Measurements from ENCODE around the gene INO80D. TPM values are rescaled to one million over a fixed set of nuclear protein-coding genes. Genes with fewer than 3 reads are reported as not detected.
A peak's percentile ranks its signal among the peaks of the same experiment; 100 is the strongest.

Gene INO80D
- polyA plus RNA-seq, 3 donors from 2014 or later, result 6.7 to 13.4 (median 7.7) TPM

DNA sequence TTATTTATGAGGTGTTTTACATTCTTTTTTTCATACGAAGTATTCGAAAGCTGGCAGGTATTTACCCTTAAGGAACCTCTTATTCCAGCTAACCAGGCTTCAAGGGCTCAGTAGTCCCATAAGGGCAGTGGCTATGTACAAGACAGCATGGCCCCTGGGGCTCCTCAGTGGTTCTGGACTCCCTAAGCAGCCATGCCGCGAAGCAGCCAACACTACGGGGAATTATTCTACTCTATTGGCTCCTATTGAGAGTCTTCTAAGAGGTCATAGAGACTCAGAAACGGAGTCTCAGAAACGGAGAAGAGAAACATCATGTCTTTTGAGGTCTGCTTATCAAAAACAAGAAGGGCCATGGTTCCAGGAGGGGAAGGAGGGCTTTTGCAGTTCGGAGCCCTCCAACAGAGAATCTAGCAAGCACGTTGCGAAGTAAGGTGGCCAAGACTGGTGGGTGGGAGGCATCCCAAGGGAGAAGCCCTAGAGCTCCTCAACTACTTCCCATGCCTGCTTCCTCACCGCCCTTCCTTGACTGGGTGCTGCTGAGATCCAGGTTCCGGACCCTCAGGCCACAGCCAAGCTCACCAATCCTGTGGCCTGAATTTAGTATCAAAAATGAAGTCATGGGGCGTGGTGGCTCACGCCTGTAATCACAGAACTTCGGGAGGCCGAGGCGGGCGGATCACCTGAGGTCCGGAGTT, 109.7 kb downstream of the INO80D start:
- Mint-ChIP-seq H3K27ac (no peak overlapping the region), H3K4me1 (no peaks in the 10 kb centered on the region), H3K27me3 (ENCODE audit: low read depth in 3 of 3) (peaks cover 2 to 8% (median 2%) of the 10 kb centered on the region in 3 donors), H3K9me3 (no peaks in the 10 kb centered on the region), H3K4me3 (no peak overlapping the region), H3K36me3 (peaks cover 0 to 7% (median 4%) of the 10 kb centered on the region in 3 donors)
- no peak for DNase-seq

DNA sequence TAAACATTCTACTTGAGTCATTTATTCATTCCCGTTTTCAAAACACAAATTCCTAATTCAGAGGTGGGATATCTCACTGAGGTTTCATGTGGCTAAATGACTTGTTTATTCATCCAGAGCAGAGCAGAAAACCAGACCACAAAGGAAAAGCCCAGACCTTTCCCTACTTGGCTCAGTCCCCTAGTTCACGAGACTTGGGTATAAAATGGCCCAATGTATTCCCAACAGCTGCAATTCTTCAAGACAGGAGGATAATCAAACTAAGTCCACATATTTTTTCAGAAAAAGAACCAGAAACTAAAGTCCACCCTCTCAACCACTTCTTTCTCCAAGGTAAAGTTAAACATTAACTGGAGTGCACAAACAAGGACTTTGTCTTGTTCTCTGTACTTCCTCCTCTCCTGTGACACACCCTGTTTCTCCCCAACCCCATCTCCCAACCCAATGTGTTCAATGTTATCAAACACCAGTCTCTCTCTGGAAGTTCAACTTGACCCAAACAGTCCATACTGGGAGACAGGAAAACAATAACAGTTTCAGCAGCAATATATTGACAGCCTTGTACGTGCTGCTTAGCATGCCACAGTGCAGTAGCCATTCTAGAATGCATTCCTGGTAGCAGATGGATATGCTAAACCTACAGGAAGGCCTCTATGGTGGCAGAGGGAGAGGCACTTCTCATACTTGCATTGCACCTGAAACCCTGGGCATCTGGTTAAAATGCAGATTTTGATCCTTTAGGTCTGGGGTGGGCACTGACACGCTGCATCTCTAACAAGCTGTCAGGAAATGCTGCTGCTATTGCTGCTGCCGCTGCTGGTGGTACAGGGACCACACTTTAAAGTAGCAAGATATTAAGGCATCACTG, 110.7 kb downstream of the INO80D start:
- Mint-ChIP-seq H3K27ac (no peak overlapping the region), H3K4me1 (no peaks in the 10 kb centered on the region), H3K27me3 (ENCODE audit: low read depth in 3 of 3) (peaks cover 2 to 8% (median 2%) of the 10 kb centered on the region in 3 donors), H3K9me3 (no peaks in the 10 kb centered on the region), H3K4me3 (no peak overlapping the region), H3K36me3 (peaks cover 0 to 7% (median 4%) of the 10 kb centered on the region in 3 donors)
- no peak for DNase-seq

DNA sequence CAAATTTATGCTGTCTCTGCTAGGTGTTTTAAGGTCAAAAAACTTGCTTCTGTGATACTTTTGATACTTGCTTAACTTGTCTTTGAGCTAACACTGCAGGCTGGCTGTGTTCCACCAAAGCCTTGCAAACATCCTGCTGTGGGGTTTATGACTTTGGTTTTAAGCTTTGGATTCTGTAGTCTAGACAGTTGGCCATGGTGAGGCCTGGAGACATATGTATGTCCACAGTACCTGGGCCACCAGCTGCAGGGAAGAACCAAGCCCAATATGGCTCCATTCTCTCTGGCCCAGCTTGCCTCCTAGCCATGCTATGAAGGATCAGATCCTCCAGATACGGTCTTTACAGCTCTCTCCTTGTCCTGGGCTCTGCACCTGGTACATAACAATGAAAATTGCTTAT, 113.9 kb downstream of the INO80D start:
- DNase-seq, result no peak
- no peaks in the 10 kb centered on the region for H3K9me3 Mint-ChIP-seq
- no peak overlapping the region for H3K4me3 Mint-ChIP-seq
- H3K36me3 Mint-ChIP-seq, result no peaks in the 10 kb centered on the region
- H3K27ac Mint-ChIP-seq, result no peak overlapping the region
- no peaks in the 10 kb centered on the region for H3K4me1 Mint-ChIP-seq
- H3K27me3 Mint-ChIP-seq (ENCODE audit: low read depth in 3 of 3), result peaks cover 3 to 11% (median 3%) of the 10 kb centered on the region in 3 donors

DNA sequence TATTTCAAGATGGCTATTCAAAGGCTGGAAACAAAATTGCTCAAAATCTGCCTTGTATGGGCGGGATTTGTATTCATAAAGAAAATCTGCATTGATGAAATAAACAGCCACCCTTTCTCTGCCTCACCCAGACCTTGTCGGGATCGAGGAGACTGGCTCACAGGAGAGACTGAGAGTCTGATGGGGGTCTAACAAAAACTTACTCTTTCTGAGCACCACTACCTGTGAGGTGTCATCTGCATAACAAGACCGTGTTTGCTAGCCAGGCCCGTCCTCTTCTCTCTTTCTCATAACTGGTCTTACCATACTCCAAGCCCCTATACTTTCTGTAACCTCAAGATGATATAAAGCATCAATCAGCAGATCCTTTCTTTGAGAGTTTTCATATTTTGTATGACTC, 115.6 kb downstream of the INO80D start:
- H3K27me3 Mint-ChIP-seq (ENCODE audit: low read depth in 3 of 3), result peaks cover 6 to 12% (median 7%) of the 10 kb centered on the region in 3 donors
- H3K9me3 Mint-ChIP-seq, result no peaks in the 10 kb centered on the region
- H3K27ac Mint-ChIP-seq, result no peak overlapping the region
- no peak for DNase-seq
- no peak overlapping the region for H3K4me3 Mint-ChIP-seq
- H3K36me3 Mint-ChIP-seq, result no peaks in the 10 kb centered on the region
- no peaks in the 10 kb centered on the region for H3K4me1 Mint-ChIP-seq

DNA sequence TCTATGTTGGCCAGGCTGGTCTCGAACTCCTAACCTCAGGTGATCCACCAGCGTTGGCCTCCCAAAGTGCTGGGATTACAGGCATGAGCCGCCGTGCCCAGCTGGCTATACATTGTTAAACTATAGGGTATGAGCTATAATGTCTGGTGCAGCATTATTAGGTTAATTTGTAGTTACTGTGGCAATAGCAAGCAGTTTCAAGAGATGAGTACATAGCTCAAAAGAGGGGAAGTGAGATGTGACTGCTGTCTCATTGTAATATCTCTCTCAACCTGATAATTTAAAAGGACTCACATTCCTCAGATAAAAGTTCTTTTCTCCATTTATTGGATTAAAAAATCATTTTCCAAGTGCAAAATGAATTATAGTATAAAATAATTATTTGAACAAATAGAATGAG, 116.4 kb downstream of the INO80D start:
- Mint-ChIP-seq H3K36me3 (no peaks in the 10 kb centered on the region), H3K9me3 (no peaks in the 10 kb centered on the region), H3K27me3 (ENCODE audit: low read depth in 3 of 3) (peaks cover 6 to 10% (median 9%) of the 10 kb centered on the region in 3 donors), H3K4me3 (no peak overlapping the region), H3K27ac (no peak overlapping the region), H3K4me1 (no peaks in the 10 kb centered on the region)
- no peak for DNase-seq

DNA sequence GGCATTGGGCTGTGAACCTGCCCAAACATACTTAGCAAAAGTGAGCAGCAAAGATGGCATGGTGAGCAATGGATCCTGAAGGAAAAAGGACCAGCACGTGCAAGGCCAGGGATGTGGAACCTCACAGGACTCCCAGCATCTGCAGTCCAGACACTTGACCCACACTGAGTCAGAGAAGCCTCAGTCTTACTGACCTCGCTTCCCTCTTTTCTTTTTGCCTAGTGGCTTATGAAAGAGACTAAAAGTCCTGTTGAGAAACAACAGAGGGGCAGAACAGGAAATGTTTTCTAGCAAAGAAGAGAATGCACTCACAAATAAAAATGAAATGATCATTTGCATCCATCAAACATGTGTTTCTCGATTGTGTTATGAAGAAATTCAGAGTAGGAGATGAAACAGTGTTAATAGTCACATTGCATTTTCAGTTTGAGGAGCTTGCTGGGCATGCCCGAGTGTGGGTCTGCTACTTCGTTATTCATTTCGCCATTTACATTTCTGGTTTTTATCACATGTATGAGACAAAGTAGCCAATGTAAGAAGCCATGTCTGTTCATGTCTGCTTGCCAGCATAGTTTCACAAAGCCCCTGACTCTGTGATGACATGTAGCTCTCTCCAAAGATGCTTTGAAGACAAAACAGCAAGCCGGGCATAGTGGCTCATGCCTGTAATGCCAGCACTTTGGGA, 118.4 kb downstream of the INO80D start:
- no peak for DNase-seq
- Mint-ChIP-seq H3K4me1 (no peaks in the 10 kb centered on the region), H3K27ac (no peak overlapping the region), H3K9me3 (no peaks in the 10 kb centered on the region), H3K4me3 (no peak overlapping the region), H3K36me3 (no peaks in the 10 kb centered on the region), H3K27me3 (ENCODE audit: low read depth in 3 of 3) (peaks cover 4 to 10% (median 7%) of the 10 kb centered on the region in 3 donors)

DNA sequence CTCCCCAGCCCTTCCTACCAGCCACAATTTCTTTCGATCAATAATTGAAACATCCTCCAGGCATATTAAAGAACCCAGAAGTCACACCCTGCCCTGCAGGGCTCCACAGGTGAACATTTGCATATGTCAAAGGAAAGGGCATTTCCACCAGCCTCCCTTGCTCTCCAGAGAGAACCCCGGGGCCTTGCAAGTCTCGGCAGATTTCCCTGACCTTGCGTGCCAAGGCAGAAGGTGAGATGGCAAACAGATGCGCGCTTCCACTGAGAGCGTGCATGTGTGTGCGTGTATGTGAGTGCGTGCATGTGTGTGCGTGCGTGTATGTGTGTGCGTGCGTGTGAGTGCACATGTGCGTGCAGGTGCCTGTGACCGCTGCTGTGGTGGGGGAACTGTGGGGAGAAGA, 120.3 kb downstream of the INO80D start:
- no peaks in the 10 kb centered on the region for H3K9me3 Mint-ChIP-seq
- no peaks in the 10 kb centered on the region for H3K36me3 Mint-ChIP-seq
- no peak overlapping the region for H3K27ac Mint-ChIP-seq
- no peak overlapping the region for H3K4me3 Mint-ChIP-seq
- DNase-seq, result no peak
- H3K4me1 Mint-ChIP-seq, result no peaks in the 10 kb centered on the region
- peaks cover 4 to 16% (median 7%) of the 10 kb centered on the region in 3 donors for H3K27me3 Mint-ChIP-seq (ENCODE audit: low read depth in 3 of 3)

DNA sequence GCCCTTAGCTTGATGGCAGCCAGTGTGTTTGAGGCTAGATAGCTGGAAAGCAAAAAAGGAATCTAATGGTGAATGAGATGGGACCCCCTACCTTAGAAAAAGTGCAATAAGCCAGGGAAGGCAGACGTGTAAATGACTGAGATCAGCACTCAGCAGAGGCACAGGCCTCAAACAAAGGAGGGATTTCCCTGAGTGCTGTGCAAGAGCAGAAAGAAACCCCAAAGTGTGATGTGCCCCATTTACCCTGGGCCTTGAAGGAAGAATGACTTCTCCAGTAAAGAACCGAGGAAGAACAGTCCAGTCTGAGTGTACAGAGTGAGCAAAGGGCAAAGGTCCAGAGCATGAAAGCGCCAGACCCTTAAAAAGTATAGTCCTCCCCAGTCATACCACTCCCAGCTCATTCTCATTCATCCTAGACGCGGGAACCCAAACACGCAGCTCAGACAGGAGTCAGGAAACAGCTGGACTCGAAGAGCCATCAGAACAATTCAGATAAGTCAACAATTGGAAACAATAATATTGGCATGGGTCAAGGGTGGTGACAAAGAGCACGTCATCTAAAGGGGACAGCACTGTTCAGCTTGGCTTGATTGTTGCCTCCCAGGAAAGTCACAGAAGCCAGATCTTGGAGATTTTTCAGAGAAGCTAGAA, 121.7 kb downstream of the INO80D start:
- DNase-seq, result no peak
- Mint-ChIP-seq H3K27ac (no peak overlapping the region), H3K27me3 (ENCODE audit: low read depth in 3 of 3) (peaks cover 2 to 25% (median 10%) of the 10 kb centered on the region in 3 donors), H3K9me3 (no peaks in the 10 kb centered on the region), H3K4me3 (no peak overlapping the region), H3K36me3 (no peaks in the 10 kb centered on the region), H3K4me1 (peaks cover 0 to 2% of the 10 kb centered on the region in 2 donors)

DNA sequence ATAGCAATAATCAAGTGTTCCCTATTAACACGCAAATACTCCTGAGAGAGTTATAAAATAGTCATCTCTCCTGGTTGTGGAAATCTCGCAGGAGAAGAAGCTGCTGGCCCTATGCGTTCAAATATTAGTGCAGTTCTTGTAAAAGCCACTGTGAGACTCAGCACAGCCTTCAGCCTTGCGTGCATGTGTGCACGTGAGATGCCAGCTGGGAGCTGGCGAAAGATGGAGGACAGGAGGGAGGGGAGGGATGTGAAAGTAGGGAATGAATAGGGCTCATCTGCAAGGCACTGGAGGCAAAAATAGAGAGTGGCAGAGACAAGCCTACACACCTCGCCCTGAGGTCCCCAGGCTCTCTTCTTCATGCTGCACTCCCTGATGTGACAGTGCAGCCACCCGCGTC, 126.5 kb downstream of the INO80D start:
- H3K27ac Mint-ChIP-seq, result no peak overlapping the region
- no peak overlapping the region for H3K4me3 Mint-ChIP-seq
- H3K9me3 Mint-ChIP-seq, result no peaks in the 10 kb centered on the region
- peaks cover 13 to 27% (median 16%) of the 10 kb centered on the region in 3 donors for H3K27me3 Mint-ChIP-seq (ENCODE audit: low read depth in 3 of 3)
- peaks cover 28 to 30% of the 10 kb centered on the region in 2 donors for H3K4me1 Mint-ChIP-seq
- no peak for DNase-seq
- H3K36me3 Mint-ChIP-seq, result no peaks in the 10 kb centered on the region

DNA sequence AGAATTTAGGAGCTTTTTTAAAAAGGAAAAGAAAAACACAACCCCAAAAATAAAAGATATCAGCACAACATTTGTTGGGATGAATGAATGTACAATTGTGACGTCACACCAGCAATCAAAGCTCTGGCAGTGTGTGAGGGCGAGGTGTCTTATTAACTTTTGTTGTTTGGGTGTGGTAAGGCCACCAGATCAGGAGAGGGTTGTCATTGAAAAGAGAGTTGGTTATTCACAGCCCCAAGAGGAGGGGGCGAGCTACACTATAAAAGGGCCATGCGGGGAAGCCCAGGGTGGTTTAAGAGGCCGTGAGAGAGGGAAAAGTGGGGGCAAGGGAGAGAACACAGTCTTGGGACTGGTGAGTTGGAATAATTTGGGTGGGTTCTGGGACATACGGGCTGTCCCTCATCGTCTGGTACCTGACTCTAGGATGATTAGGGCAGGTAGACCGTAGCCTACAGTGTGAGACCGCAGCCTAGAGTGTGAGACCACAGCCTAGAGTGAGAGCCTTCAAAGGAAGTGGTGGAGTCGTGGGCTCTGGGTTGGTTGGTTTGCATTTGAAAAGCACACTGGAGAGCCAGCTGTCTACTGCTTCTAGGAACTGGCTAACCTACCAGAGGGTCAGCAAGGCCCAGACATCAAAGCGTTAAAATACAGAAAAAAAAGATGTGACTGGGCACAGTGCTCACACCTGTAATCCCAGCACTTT, 128.4 kb downstream of the INO80D start:
- H3K4me1 Mint-ChIP-seq, result peaks cover 30 to 35% of the 10 kb centered on the region in 2 donors
- DNase-seq, result peak; percentile 68 to 77 (median 74)
- peak overlapping the region; percentile 28 to 60 (median 41) for H3K4me3 Mint-ChIP-seq
- no peaks in the 10 kb centered on the region for H3K36me3 Mint-ChIP-seq
- peaks cover 15 to 31% (median 27%) of the 10 kb centered on the region in 3 donors for H3K27me3 Mint-ChIP-seq (ENCODE audit: low read depth in 3 of 3)
- peak overlapping the region; percentile 39 to 85 (median 69) for H3K27ac Mint-ChIP-seq
- peaks cover 0 to 4% (median 0%) of the 10 kb centered on the region in 6 donors for H3K9me3 Mint-ChIP-seq

DNA sequence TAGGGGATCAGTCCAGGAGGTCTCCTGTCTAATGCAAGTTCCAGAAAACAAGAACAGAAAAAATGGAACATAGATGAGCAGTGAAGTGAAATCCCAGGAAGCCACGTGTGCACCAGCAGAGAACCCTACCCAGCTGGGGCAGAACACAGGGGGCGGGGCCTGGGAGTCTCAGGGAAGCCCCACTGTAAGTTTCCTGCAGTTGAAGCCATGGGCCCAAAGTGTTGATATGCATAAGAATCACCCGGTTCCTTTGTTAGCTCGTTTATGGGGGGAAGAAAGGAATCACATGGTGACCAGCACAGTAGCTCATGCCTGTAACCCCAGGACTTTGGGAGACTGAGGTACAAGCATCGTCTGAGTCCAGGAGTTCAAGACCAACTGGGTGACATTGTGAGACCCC, 131.3 kb downstream of the INO80D start:
- Mint-ChIP-seq H3K9me3 (peaks cover 0 to 15% (median 8%) of the 10 kb centered on the region in 6 donors), H3K4me1 (peaks cover 30 to 35% of the 10 kb centered on the region in 2 donors), H3K27me3 (ENCODE audit: low read depth in 3 of 3) (peaks cover 15 to 38% (median 21%) of the 10 kb centered on the region in 3 donors)

DNA sequence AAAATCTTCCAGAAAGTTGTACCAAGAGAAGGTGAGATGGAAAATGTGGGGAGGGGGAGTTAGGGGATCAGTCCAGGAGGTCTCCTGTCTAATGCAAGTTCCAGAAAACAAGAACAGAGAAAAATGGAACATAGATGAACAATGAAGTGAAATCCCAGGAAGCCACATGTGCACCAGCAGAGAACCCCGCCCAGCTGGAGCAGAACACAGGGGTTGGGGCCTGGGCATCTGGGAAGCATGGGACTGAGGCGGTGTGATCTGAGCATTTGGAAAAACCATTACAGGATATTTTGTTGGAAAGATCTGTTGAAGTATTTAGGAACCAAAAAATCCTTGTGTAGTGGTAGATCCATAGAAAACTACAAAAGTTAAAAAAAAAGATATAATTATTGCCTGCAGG, 133.7 kb downstream of the INO80D start:
- H3K4me1 Mint-ChIP-seq, result peaks cover 16 to 20% of the 10 kb centered on the region in 2 donors
- DNase-seq, result no peak
- no peak overlapping the region for H3K4me3 Mint-ChIP-seq
- H3K27ac Mint-ChIP-seq, result no peak overlapping the region
- peaks cover 0 to 8% (median 0%) of the 10 kb centered on the region in 3 donors for H3K36me3 Mint-ChIP-seq
- peaks cover 0 to 15% (median 8%) of the 10 kb centered on the region in 6 donors for H3K9me3 Mint-ChIP-seq
- H3K27me3 Mint-ChIP-seq (ENCODE audit: low read depth in 3 of 3), result peaks cover 18 to 40% (median 21%) of the 10 kb centered on the region in 3 donors

More for the DNA sequence above, 131.3 kb downstream of the INO80D start:
- H3K36me3 Mint-ChIP-seq, result peaks cover 0 to 8% (median 0%) of the 10 kb centered on the region in 3 donors
- no peak overlapping the region for H3K27ac Mint-ChIP-seq
- no peak overlapping the region for H3K4me3 Mint-ChIP-seq
- no peak for DNase-seq

DNA sequence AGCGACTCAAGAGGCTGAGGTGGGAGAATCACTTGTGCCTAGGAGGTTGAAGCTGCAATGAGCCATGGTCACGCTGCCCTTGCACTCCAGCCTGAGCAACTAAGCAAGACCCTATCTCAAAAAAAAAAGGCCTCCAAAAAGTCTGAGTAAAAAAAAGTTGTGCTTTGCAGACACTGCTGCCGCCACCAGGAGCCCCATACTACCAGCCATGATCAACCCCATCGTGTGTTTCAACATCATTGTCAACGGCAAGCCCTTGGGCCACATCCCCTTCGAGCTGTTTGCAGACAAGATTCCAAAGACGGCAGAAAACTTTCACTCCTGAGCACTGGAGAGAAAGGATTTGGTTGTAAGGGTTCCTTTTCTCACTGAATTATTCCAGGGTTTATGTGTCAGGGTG, 137.1 kb downstream of the INO80D start:
- Mint-ChIP-seq H3K27me3 (ENCODE audit: low read depth in 3 of 3) (peaks cover 12 to 34% (median 16%) of the 10 kb centered on the region in 3 donors), H3K9me3 (peaks cover 0 to 15% (median 8%) of the 10 kb centered on the region in 6 donors), H3K4me3 (no peak overlapping the region), H3K4me1 (peaks cover 5% of the 10 kb centered on the region in 2 donors), H3K36me3 (peaks cover 0 to 8% (median 0%) of the 10 kb centered on the region in 3 donors), H3K27ac (no peak overlapping the region)
- no peak for DNase-seq

All from immature natural killer cell (primary cell).